ENCODE results near the gene MRPS10. TPM values are rescaled to one million over a fixed set of nuclear protein-coding genes. Genes with fewer than 3 reads are reported as not detected.
A peak's percentile ranks its signal among the peaks of the same experiment; 100 is the strongest.

The MRPS10 gene
- total RNA-seq, 6 experiments from 2014 or later, result 17.7 to 35.3 (median 20.1) TPM

- Histone ChIP-seq H3K36me3 (no peaks in the 10 kb centered on the region), H3K4me3 (no peak overlapping the region), H3K27ac (no peak overlapping the region), H3K4me1 (no peaks in the 10 kb centered on the region), H3K27me3 (no peaks in the 10 kb centered on the region), H3K9me3 (no peaks in the 10 kb centered on the region)
- intact Hi-C loops (cut with DNase I), result no loop called here
- 90% methylated on average over 11 of the region's 11 CpGs for WGBS (ENCODE audit: insufficient coverage, low coverage, low lambda C conversion rate, missing lambda C conversion rate)
- DNase-seq (no peak), ATAC-seq (peak in 1 of 4 donors; percentile 76)
- TF ChIP-seq CTCF (IDR thresholded peaks at IDR 0.05) (no peak), POLR2A (IDR thresholded peaks at IDR 0.05) (no peak)
These were observed 25.4 kb upstream of the MRPS10 start for GRCh38 chr6:42243046-42243445.

- H3K9me3 ChIP-seq, result no peaks in the 10 kb centered on the region
- no peak overlapping the region for H3K4me3 ChIP-seq
- H3K4me1 ChIP-seq, result no peaks in the 10 kb centered on the region
- DNase-seq (no peak), ATAC-seq (no peak)
- WGBS (ENCODE audit: insufficient coverage, low coverage, low lambda C conversion rate, missing lambda C conversion rate), result 91% methylated on average over 5 of the region's 5 CpGs
- intact Hi-C loops (cut with DNase I), result no loop called here
- TF ChIP-seq POLR2A (IDR thresholded peaks at IDR 0.05) (no peak), CTCF (IDR thresholded peaks at IDR 0.05) (no peak)
- H3K36me3 ChIP-seq, result no peaks in the 10 kb centered on the region
- H3K27ac ChIP-seq, result no peak overlapping the region
- no peaks in the 10 kb centered on the region for H3K27me3 ChIP-seq
These were observed 24.3 kb upstream of the MRPS10 start for GRCh38 chr6:42241915-42242314.

- no peak for DNase-seq
- H3K9me3 ChIP-seq, result no peaks in the 10 kb centered on the region
- 74% methylated on average over 2 of the region's 7 CpGs for WGBS (ENCODE audit: insufficient coverage, low coverage, low lambda C conversion rate, missing lambda C conversion rate)
These were observed 22.2 kb upstream of the MRPS10 start for GRCh38 chr6:42239736-42240375.

GRCh38 chr6:42239333-42239732 is 21.7 kb upstream of the MRPS10 start:
- 92% methylated on average over 2 of the region's 5 CpGs for WGBS (ENCODE audit: insufficient coverage, low coverage, low lambda C conversion rate, missing lambda C conversion rate)
- H3K4me1 ChIP-seq, result no peaks in the 10 kb centered on the region
- H3K4me3 ChIP-seq, result no peak overlapping the region
- DNase-seq (no peak), ATAC-seq (no peak)
- TF ChIP-seq CTCF (IDR thresholded peaks at IDR 0.05) (no peak), POLR2A (IDR thresholded peaks at IDR 0.05) (no peak)
- H3K9me3 ChIP-seq, result no peaks in the 10 kb centered on the region
- no peaks in the 10 kb centered on the region for H3K36me3 ChIP-seq
- intact Hi-C loops (cut with DNase I), result no loop called here
- H3K27me3 ChIP-seq, result no peaks in the 10 kb centered on the region
- H3K27ac ChIP-seq, result no peak overlapping the region

More at GRCh38 chr6:42239736-42240375, 22.2 kb upstream of the MRPS10 start:
- no peak overlapping the region for H3K27ac ChIP-seq
- no peaks in the 10 kb centered on the region for H3K27me3 ChIP-seq
- no peaks in the 10 kb centered on the region for H3K36me3 ChIP-seq
- TF ChIP-seq CTCF (IDR thresholded peaks at IDR 0.05) (no peak), POLR2A (IDR thresholded peaks at IDR 0.05) (no peak)
- no peaks in the 10 kb centered on the region for H3K4me1 ChIP-seq
- intact Hi-C loops (cut with DNase I), result no loop called here
- ATAC-seq, result no peak
- H3K4me3 ChIP-seq, result no peak overlapping the region
